HG02884 (cell line): ENCODE results near the gene AFDN.

Experiments used
- ATAC-seq: cut with Tn5 transposase; IDR thresholded peaks from one replicate; pipeline ENCODE4 v1.9.1; 2021; ENCODE audit warnings: mild to moderate bottlenecking, moderate library complexity; ENCODE audit not compliant: unreplicated experiment

Gene AFDN

GRCh38 chr6:167870321-167870720 lies 43.6 kb downstream of the AFDN start:
- no peak for ATAC-seq

- no peak for ATAC-seq
Observed at GRCh38 chr6:167872538-167873210, 46.0 kb downstream of the AFDN start.

- ATAC-seq = no peak
Observed at GRCh38 chr6:167877994-167878779, 51.5 kb downstream of the AFDN start.

GRCh38 chr6:167879612-167880011 lies 52.9 kb downstream of the AFDN start:
- no peak for ATAC-seq

DNA sequence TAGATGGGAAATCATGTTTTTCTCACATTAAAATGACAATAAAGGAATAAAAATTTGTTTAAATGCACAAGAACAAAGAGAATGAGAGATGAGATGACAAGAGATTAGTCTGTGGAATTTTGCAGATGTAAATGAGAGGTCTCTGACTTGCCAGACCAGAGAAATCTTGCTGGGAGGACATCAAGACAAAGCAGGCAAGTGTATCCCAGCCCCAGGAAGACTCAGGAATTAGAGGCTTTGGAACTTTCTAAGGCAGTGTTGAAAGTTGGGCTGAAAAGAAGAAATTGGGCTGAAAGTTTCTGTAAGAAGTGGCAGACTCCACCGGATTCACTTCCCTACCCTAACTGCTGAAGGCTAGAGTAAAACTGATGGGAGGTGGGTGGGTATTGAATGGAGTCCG lies 54.6 kb downstream of the AFDN start:
- no peak for ATAC-seq

- ATAC-seq = no peak
Observed at GRCh38 chr6:167882244-167882643, 55.5 kb downstream of the AFDN start.

- no peak for ATAC-seq
Observed at GRCh38 chr6:167888098-167888497, 61.4 kb downstream of the AFDN start.

DNA sequence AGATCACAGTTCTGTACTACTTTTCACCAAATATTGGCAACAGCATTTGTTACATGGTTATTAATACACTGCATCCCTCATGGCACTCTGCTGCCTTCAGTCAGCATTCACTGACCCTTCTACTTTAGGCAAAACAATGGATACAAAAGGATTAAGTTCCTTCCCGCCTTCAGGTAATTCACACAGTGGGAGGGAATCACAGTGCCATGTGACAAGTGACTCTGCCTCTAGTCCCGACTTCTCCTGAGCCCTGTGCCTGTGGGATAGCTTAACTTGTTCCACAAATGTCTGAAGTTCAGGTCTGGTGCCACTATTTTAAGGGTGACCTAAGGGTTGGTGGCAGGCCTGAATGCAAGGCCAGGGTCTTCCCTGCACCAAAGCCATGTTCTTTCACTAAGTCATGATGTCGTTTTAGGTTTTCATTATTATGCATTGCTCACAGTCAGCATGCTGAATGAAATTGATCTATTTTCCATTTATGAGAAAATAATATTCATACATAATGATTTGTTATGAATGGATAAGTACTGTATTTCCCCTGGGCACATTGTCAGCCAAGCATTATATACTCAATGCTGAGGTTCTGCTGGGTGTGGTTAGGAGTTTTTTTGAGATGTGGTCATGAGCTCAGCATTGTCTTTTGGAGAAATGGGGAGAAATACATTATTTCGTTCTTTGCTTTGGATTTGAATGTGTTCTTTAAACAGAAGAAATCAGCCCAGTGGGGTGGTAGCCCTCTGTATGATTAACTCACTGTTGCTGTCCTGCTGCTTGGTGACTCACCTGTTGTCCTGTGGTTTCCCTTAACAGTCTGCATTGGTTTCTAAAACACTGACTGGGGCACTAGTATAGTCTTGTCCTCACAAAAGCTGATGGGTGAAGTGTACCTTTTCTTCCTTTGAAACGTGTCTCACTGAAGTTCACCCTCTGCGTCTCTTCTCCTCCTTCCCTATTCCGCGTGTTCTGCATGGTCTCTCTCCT lies 66.4 kb downstream of the AFDN start:
- ATAC-seq = no peak

- no peak for ATAC-seq
Observed at GRCh38 chr6:167894965-167895364, 68.3 kb downstream of the AFDN start.

GRCh38 chr6:167896648-167897047 lies 69.9 kb downstream of the AFDN start:
- ATAC-seq = no peak

GRCh38 chr6:167898673-167899311 lies 72.1 kb downstream of the AFDN start:
- ATAC-seq = peak; percentile 61

DNA sequence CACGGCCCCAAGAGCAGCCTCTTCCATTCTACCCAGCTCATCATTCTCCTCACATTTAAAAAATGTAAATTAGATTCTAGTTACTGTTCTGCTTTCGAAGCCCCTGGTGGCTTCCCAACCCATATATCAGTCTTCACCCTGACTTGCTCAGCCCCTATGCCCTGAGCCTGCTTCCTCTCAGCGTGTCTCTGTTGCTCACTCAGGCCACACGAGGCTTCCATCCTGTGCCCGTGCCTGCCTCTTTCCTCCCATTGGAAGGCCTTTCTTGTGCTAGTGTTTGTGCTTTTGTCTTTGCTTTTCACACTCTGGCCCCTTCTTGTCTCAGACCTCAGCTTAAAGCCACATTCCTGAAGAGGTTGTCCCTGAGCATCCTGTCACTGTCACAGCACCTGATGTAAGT lies 78.1 kb downstream of the AFDN start:
- no peak for ATAC-seq

GRCh38 chr6:167906899-167907298 lies 80.2 kb downstream of the AFDN start:
- ATAC-seq = no peak

GRCh38 chr6:167907837-167908681 lies 81.3 kb downstream of the AFDN start:
- ATAC-seq = no peak

GRCh38 chr6:167910007-167910406 lies 83.3 kb downstream of the AFDN start:
- ATAC-seq = no peak

DNA sequence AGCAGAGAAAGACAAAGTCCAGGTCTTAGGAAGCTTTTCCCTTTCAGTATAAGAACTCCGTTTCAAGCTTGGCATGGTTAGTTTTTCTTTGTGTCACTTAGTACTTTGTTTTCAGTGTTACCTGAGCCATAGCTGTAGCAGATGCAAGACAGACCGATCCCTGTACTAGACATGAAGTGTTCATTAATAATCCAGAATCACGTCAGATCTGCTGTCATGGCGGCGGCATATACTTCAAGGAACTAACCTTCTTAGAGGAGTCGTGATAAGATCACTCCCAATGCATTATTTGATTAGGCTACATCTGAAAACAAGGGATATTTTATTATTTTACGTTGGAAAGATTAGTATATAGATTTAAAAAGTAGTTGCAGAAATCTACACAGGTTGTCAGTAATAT lies 83.9 kb downstream of the AFDN start:
- no peak for ATAC-seq

DNA sequence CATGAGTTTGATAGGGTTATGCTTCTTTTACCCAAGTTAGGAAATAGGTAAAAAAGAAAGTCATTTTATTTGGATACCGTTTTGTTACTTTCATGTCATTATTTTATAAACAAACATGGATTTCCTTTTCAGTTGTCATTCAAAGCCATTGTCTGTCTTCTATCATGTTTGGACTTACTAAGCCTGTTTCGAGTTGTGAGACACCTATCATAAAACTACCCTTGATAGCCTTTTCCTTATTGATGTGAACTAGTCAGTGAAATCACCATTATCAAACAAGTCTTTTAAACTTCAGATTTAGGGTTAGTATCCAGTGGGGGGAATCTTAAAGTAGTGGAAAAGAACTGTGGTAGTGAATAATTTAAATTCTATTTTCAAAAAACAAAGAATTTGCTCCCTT lies 85.8 kb downstream of the AFDN start:
- no peak for ATAC-seq

DNA sequence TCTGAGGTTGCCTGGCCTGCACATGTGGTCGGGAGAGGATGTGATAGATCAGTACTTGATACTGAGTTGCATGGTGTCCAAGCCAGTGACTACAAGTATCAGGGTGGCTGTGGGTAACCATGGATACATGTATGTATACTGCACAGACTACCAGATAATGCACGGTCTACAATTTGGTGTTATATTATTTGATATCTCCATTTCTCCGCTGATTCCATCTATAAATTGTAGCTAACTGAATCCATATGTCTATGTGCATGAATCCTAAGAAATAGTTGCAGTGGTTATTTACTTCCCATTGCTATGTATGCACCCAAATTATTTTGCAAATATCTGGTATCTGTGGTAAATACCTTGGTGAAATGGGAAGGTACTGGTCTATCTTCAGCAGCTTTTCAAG lies 87.0 kb downstream of the AFDN start:
- ATAC-seq = no peak

DNA sequence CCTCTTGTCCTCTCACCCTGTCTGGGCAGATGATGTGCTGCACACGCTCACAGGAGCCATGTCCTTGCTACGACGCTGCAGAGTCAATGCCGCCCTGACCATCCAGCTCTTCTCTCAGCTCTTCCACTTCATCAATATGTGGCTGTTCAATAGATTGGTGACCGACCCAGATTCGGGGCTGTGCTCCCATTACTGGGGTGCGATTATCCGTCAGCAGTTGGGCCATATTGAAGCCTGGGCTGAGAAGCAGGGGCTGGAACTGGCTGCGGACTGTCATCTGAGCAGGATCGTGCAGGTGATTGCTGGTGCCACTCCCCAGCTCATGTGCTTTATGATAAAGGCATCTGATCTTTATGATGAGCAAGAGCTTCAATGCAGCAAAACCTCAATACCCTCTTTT lies 88.4 kb downstream of the AFDN start:
- ATAC-seq = no peak

GRCh38 chr6:167917551-167918154 lies 90.9 kb downstream of the AFDN start:
- no peak for ATAC-seq
